Measurements from ENCODE around the gene STIP1. TPM values are rescaled to one million over a fixed set of nuclear protein-coding genes. Genes with fewer than 3 reads are reported as not detected.

STIP1 gene
- total RNA-seq, 1 donor from 2014 or later, result 159 TPM

- H3K27me3 Mint-ChIP-seq, result no peaks in the 10 kb centered on the region
- peak within 1 kb of the TSS; percentile 25 for H3K27ac Mint-ChIP-seq
- peak within 1 kb of the TSS; percentile 85 for H3K4me3 Mint-ChIP-seq
- peaks cover 2% of the 10 kb centered on the region for H3K36me3 Mint-ChIP-seq (ENCODE audit: low read depth)
- peaks cover 17% of the 10 kb centered on the region for H3K4me1 Mint-ChIP-seq
- DNase-seq (peak; percentile 72), ATAC-seq (ENCODE audit: low read depth) (peak; percentile 65)
- intact Hi-C loops (cut with micrococcal nuclease), result loop anchor here (1.0 kb wide), 6 partner anchors 10 to 104 kb away; partner anchors contain the start of genes BAD, FKBP2 and VEGFB
- CTCF ChIA-PET, result interaction anchor here (0.8 to 2.9 kb wide), 8 partner anchors 10 to 104 kb away, joined by 3 to 13 read pairs (median 6); partner anchors contain the start of genes ESRRA and FKBP2
- POLR2A ChIA-PET, result interaction anchor here (1.1 to 2.8 kb wide), 11 partner anchors 9 to 64 kb away, joined by 3 to 15 read pairs (median 8); partner anchors contain the start of genes ESRRA, FKBP2 and STIP1
- H3K9me3 Mint-ChIP-seq, result no peaks in the 10 kb centered on the region
- no peak for TF ChIP-seq CTCF (IDR thresholded peaks at IDR 0.05)
Observed at GRCh38 chr11:64251016-64251752, 65.2 kb downstream of the STIP1 start, which contains the start of gene PLCB3. Gene PLCB3, plus strand, starts transcription at chr11:64251530. Its CDS starts 120 bp downstream, at chr11:64251650.

- DNase-seq, result no peak
- TF ChIP-seq CTCF (IDR thresholded peaks at IDR 0.05), result no peak
- H3K27ac Mint-ChIP-seq, result peak overlapping the region; percentile 25
- ATAC-seq (ENCODE audit: low read depth), result no peak
- ChIA-PET CTCF (interaction anchor here (0.7 to 2.9 kb wide), 9 partner anchors 16 to 103 kb away, joined by 3 to 13 read pairs (median 3); partner anchors contain the start of gene ESRRA), POLR2A (interaction anchor here (1.1 to 2.8 kb wide), 8 partner anchors 9 to 65 kb away, joined by 3 to 15 read pairs (median 8); partner anchors contain the start of genes FKBP2 and STIP1)
- H3K4me3 Mint-ChIP-seq, result peak overlapping the region; percentile 85
- H3K9me3 Mint-ChIP-seq, result no peaks in the 10 kb centered on the region
- H3K36me3 Mint-ChIP-seq (ENCODE audit: low read depth), result peaks cover 4% of the 10 kb centered on the region
- intact Hi-C loops (cut with micrococcal nuclease), result loop anchor here (1.0 kb wide), 6 partner anchors 10 to 104 kb away; partner anchors contain the start of genes BAD, FKBP2 and VEGFB
- H3K27me3 Mint-ChIP-seq, result no peaks in the 10 kb centered on the region
- peaks cover 17% of the 10 kb centered on the region for H3K4me1 Mint-ChIP-seq
Observed at GRCh38 chr11:64251753-64252002, 65.7 kb downstream of the STIP1 start.

- intact Hi-C loops (cut with micrococcal nuclease), result no loop called here
- TF ChIP-seq CTCF (IDR thresholded peaks at IDR 0.05), result no peak
- H3K4me3 Mint-ChIP-seq, result peak overlapping the region; percentile 85
- ATAC-seq (ENCODE audit: low read depth) (no peak), DNase-seq (no peak)
- ChIA-PET CTCF (interaction anchor here (0.7 to 2.9 kb wide), 8 partner anchors 15 to 67 kb away, joined by 3 to 13 read pairs (median 3); partner anchors contain the start of gene ESRRA), POLR2A (interaction anchor here (0.7 to 2.8 kb wide), 6 partner anchors 10 to 47 kb away, joined by 3 to 15 read pairs (median 6); partner anchors contain the start of gene FKBP2)
- no peaks in the 10 kb centered on the region for H3K9me3 Mint-ChIP-seq
- peaks cover 17% of the 10 kb centered on the region for H3K4me1 Mint-ChIP-seq
- H3K36me3 Mint-ChIP-seq (ENCODE audit: low read depth), result peaks cover 4% of the 10 kb centered on the region
- H3K27ac Mint-ChIP-seq, result peak overlapping the region; percentile 25
- no peaks in the 10 kb centered on the region for H3K27me3 Mint-ChIP-seq
Observed at GRCh38 chr11:64252003-64252872, 66.3 kb downstream of the STIP1 start.

- POLR2A ChIA-PET, result interaction anchor here (1.3 to 1.9 kb wide), 3 partner anchors 12 to 48 kb away, joined by 6 to 9 read pairs (median 8); partner anchors contain the start of gene FKBP2
- TF ChIP-seq CTCF (IDR thresholded peaks at IDR 0.05), result no peak
- Mint-ChIP-seq H3K4me3 (peak overlapping the region; percentile 28), H3K27me3 (no peaks in the 10 kb centered on the region), H3K9me3 (no peaks in the 10 kb centered on the region), H3K4me1 (peaks cover 13% of the 10 kb centered on the region), H3K36me3 (ENCODE audit: low read depth) (peaks cover 4% of the 10 kb centered on the region), H3K27ac (no peak overlapping the region)
- ATAC-seq (ENCODE audit: low read depth) (no peak), DNase-seq (no peak)
- intact Hi-C loops (cut with micrococcal nuclease), result no loop called here
- CTCF ChIA-PET, result interaction anchor here (2.1 to 2.4 kb wide), 2 partner anchors 16 to 48 kb away, joined by 9 to 13 read pairs; no protein-coding TSS in a partner anchor
Observed at GRCh38 chr11:64253043-64253442, 67.1 kb downstream of the STIP1 start.
